PC-9 (cell line): ENCODE data around the gene IFT88.

Experiments
- CTCF ChIP-seq: fragments of 200-600 bp; sonication (generic); conservative IDR thresholded peaks from 2 replicates; pipeline ENCODE4 v1.6.1; 2017; ENCODE audit warnings: mixed run types, antibody characterized with exemption, mild to moderate bottlenecking, moderate library complexity
- EZH2 ChIP-seq: fragments of 200-600 bp; sonication (generic); IDR thresholded peaks from 2 replicates; pipeline ENCODE4 v1.8.0; 2017; ENCODE audit warnings: antibody characterized with exemption, low read depth

- TF ChIP-seq CTCF (no peak), EZH2 (no peak)
Measured at GRCh38 chr13:20550799-20551198, 16.2 kb upstream of the IFT88 start.
